ENCODE results near the gene RAB31.
"Not testable (repeated sequence)": the region's sequence is repeated elsewhere in the genome, so short reads cannot be mapped to it uniquely, and the experiment has no call there.

Gene RAB31

DNA sequence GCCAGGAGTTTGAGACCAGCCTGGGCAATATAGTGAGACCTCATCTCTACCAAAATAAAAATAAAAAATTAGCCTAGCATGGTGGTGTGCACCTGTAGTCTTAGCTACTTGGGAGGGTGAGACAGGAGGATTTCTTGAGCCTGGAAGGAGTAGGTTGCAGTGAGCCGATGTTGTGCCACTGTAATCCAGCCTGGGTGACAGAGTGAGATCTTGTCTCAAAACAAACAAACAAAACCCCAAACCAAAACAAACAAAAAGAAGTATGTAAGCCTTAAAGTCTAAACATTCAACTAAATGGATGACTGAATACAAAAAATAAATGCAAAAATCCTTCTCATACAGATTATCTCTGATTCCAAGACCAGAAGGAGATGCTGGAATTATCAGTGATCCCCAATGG is 58.6 kb downstream of the RAB31 start:
- Histone ChIP-seq H3K9ac (ENCODE audit: insufficient read length) (no peak overlapping the region), H3K4me3 (no peak overlapping the region), H3K27ac (no peak overlapping the region), H3K9me3 (ENCODE audit: low read depth, low read length) (no peaks in the 10 kb centered on the region), H3K36me3 (ENCODE audit: insufficient read depth, low read length) (no peaks in the 10 kb centered on the region)
- DNase-seq (ENCODE audit: low read depth, low spot score), result no peak
- TF ChIP-seq EZH2 (IDR thresholded peaks at IDR 0.05) (no peak), FOXP2 (optimal IDR thresholded peaks at IDR 0.05; ENCODE audit: control extremely low read depth, extremely low read length, insufficient read depth) (no peak), POLR2AphosphoS5 (IDR thresholded peaks at IDR 0.05; ENCODE audit: borderline replicate concordance, low read depth, low read length) (no peak)

DNA sequence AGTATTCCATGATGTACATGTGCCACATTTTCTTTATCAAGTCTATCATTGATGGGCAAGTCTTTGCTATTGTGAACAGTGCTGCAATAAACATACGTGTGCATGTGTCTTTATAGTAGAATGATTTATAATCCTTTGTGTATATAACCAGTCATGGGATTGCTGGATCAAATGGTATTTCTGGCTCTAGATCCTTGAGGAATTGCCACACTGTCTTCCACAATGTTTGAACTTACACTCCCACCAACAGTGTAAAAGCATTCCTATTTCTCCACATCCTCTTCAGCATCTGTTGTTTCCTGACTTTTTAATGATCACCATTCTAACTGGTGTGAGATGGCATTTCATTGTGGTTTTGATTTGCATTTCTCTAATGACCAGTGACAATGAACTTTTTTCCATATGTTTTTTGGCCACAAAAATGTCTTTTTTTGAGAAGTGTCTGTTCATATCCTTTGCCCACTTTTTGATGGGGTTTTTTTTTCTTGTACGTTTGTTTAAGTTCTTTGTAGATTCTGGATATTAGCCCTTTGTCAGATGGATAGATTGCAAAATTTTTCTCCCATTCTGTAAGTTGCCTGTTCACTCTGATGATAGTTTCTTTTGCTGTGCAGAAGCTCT is 60.1 kb downstream of the RAB31 start:
- not testable (repeated sequence) for H3K36me3 ChIP-seq (ENCODE audit: insufficient read depth, low read length); H3K9ac ChIP-seq (ENCODE audit: insufficient read length); H3K9me3 ChIP-seq (ENCODE audit: low read depth, low read length); H3K27ac ChIP-seq; DNase-seq (ENCODE audit: low read depth, low spot score); H3K4me3 ChIP-seq

- not testable (repeated sequence) for H3K27ac ChIP-seq; H3K36me3 ChIP-seq (ENCODE audit: insufficient read depth, low read length); DNase-seq (ENCODE audit: low read depth, low spot score); H3K9ac ChIP-seq (ENCODE audit: insufficient read length); H3K4me3 ChIP-seq; H3K9me3 ChIP-seq (ENCODE audit: low read depth, low read length)
Measured at GRCh38 chr18:9770111-9770510, 62.0 kb downstream of the RAB31 start.

DNA sequence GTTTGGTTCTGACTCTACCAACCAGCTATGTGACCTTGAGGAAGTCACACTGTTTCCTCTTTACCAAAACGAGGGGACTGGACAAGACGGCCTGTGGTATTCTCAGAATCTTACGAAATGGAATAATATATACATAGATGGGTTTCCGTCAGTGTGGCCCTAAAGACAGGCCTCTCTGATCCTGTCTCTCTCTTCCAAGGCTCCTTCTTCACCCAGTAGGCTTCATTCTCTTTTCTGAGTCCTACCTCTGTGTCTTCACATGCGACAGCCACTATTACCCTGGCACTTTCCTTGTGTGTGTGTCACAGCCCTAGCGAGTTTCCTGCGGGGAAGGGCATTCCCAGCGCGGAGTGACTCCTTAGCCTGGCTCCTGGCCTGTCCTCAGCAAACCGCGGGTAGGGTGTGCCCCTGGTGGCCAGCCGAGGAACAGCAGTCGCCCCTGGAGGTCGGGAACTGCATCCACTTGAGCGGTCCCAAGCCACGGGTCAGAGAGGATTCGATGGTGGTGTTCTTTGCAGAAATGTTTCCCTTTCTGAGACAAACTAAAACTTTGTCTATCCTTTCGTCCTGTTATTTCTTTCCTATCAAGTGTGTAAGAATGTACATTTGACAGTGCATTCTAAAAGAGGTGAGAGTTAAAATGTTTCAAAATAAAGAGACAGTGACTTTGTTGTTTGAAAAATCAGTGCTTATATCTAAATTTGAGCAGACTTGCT is 63.3 kb downstream of the RAB31 start:
- no peaks in the 10 kb centered on the region for H3K9me3 ChIP-seq (ENCODE audit: low read depth, low read length)
- H3K4me3 ChIP-seq, result no peak overlapping the region
- no peak for TF ChIP-seq FOXP2 (optimal IDR thresholded peaks at IDR 0.05; ENCODE audit: control extremely low read depth, extremely low read length, insufficient read depth)
- no peak for TF ChIP-seq POLR2AphosphoS5 (IDR thresholded peaks at IDR 0.05; ENCODE audit: borderline replicate concordance, low read depth, low read length)
- no peak for TF ChIP-seq EZH2 (IDR thresholded peaks at IDR 0.05)
- no peaks in the 10 kb centered on the region for H3K36me3 ChIP-seq (ENCODE audit: insufficient read depth, low read length)
- no peak overlapping the region for H3K27ac ChIP-seq
- no peak for DNase-seq (ENCODE audit: low read depth, low spot score)
- H3K9ac ChIP-seq (ENCODE audit: insufficient read length), result no peak overlapping the region

DNA sequence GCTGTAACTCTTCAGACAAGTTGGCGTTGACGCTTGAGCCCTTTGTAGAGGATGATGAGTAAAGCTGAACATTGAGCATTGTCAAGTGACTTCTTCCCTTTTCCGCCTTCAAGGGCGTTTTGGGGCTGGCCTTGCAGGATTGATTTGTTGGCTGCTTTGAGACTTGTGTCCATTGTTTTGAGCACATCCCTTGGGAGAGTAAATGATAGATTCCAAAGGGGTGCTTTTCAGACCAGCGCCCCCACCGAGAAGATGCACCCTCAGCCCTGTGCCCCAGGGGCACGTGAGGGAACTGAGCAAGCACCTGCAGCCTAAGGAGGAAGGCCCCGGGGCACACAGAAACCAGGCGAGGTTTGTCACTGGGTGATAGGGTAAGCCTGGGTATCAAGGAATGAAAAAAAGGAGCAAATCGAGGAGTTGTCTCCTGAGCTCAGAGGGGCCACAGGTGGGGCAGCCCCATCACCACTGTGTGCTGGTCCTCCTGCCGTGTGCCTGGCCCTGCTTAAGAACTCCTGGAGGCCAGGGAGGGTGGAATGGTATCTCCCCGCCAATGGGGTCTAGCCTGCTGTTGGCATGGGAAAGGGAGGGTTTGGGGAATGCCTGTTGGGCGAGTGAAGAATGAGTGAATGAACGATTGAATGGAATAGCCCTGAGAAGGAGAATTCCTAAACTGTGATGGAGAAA is 64.0 kb downstream of the RAB31 start:
- DNase-seq (ENCODE audit: low read depth, low spot score), result no peak
- H3K4me3 ChIP-seq, result no peak overlapping the region
- no peak for TF ChIP-seq POLR2AphosphoS5 (IDR thresholded peaks at IDR 0.05; ENCODE audit: borderline replicate concordance, low read depth, low read length)
- TF ChIP-seq FOXP2 (optimal IDR thresholded peaks at IDR 0.05; ENCODE audit: control extremely low read depth, extremely low read length, insufficient read depth), result no peak
- TF ChIP-seq EZH2 (IDR thresholded peaks at IDR 0.05), result no peak
- H3K9ac ChIP-seq (ENCODE audit: insufficient read length), result no peak overlapping the region
- no peak overlapping the region for H3K27ac ChIP-seq
- no peaks in the 10 kb centered on the region for H3K9me3 ChIP-seq (ENCODE audit: low read depth, low read length)
- H3K36me3 ChIP-seq (ENCODE audit: insufficient read depth, low read length), result no peaks in the 10 kb centered on the region

DNA sequence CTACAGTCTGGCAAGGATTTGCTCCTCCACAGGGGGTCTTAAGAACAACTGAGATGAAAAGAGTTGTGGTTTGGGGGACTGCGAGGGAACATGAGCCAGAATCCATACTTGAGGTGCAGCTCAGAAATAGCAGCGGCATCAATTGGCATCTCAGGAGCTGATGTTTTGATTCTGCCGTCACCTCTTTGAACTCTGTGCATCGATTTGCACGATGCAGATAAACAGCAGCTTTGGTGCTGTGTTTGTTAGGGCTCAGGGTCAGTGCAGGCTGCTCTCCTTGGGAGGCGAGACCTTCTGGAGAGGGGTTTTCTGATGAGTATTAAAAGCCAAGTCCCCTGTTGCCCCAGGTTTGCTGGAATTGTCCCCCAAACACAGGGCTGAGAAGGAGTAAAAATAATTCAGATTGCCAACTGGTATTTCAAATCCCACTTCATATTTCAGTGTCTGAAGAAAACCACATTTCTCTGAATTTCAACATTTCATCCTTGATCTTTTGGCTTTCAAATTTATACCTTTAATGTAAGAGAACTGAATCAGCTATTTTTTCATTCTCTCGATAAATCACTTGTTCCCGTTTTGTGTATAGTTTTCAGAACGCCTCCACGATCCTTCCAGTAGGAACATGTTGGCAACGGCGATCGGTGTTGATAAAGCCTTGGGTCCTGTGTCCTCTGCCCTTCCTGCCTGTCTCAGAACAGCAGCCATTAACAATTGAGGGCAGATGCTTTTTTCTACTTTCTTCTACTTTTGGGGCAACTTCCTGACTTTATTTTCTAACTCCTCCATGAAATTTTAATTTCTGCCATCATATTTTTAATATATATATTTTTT is 65.0 kb downstream of the RAB31 start:
- Histone ChIP-seq H3K9me3 (ENCODE audit: low read depth, low read length) (no peaks in the 10 kb centered on the region), H3K36me3 (ENCODE audit: insufficient read depth, low read length) (no peaks in the 10 kb centered on the region), H3K4me3 (no peak overlapping the region), H3K9ac (ENCODE audit: insufficient read length) (no peak overlapping the region), H3K27ac (no peak overlapping the region)
- TF ChIP-seq POLR2AphosphoS5 (IDR thresholded peaks at IDR 0.05; ENCODE audit: borderline replicate concordance, low read depth, low read length), result no peak
- no peak for DNase-seq (ENCODE audit: low read depth, low spot score)

DNA sequence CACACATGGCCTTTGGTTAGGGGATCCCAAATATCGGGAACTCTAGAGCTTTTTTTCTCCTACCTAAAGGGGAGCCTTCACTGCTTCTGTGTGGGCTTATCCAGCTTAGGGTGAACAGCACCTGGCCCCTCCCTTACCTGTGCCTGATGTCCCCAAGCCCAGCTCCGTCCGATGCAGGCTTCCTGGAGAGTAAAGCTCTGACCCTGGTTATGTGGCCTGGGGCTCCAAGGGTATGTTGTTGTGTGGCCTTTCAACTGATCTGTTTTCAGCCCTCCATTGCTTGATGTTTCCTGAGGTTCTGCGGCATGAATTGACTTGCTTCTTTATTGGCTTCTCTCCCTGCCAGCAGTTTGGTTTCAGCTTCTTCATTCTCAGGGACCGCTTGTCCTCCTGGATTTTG is 66.0 kb downstream of the RAB31 start:
- no peak for DNase-seq (ENCODE audit: low read depth, low spot score)
- no peaks in the 10 kb centered on the region for H3K36me3 ChIP-seq (ENCODE audit: insufficient read depth, low read length)

DNA sequence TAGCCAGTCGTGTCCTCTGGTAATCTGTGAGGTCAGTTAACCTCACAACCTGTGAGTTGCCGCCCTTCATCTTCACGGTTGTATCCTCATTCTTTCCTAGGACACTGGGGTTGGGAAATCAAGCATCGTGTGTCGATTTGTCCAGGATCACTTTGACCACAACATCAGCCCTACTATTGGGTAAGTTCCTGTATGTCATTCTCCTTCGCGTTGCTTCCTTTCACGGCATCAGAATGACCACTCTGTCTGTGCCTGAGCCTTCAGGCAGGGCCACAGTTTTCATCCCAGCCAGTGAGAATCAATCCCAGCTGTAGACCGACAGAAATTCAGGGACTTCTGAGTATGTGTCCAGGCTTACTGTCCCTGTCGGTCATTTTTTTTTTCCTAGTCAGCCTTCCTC is 67.1 kb downstream of the RAB31 start:
- H3K36me3 ChIP-seq (ENCODE audit: insufficient read depth, low read length), result no peaks in the 10 kb centered on the region
- no peaks in the 10 kb centered on the region for H3K9me3 ChIP-seq (ENCODE audit: low read depth, low read length)
- DNase-seq (ENCODE audit: low read depth, low spot score), result no peak
- H3K27ac ChIP-seq, result no peak overlapping the region
- no peak overlapping the region for H3K4me3 ChIP-seq
- no peak overlapping the region for H3K9ac ChIP-seq (ENCODE audit: insufficient read length)
- TF ChIP-seq EZH2 (IDR thresholded peaks at IDR 0.05) (no peak), FOXP2 (optimal IDR thresholded peaks at IDR 0.05; ENCODE audit: control extremely low read depth, extremely low read length, insufficient read depth) (no peak), POLR2AphosphoS5 (IDR thresholded peaks at IDR 0.05; ENCODE audit: borderline replicate concordance, low read depth, low read length) (no peak)

More for the DNA sequence above, 66.0 kb downstream of the RAB31 start:
- Histone ChIP-seq H3K9me3 (ENCODE audit: low read depth, low read length) (no peaks in the 10 kb centered on the region), H3K27ac (no peak overlapping the region), H3K9ac (ENCODE audit: insufficient read length) (no peak overlapping the region), H3K4me3 (no peak overlapping the region)
- TF ChIP-seq FOXP2 (optimal IDR thresholded peaks at IDR 0.05; ENCODE audit: control extremely low read depth, extremely low read length, insufficient read depth) (no peak), EZH2 (IDR thresholded peaks at IDR 0.05) (no peak)
